ACHN (cell line): Measurements from ENCODE around the gene SCAMP2.
A peak's percentile ranks its signal among the peaks of the same experiment; 100 is the strongest.
"Not testable (repeated sequence)": the region's sequence is repeated elsewhere in the genome, so short reads cannot be mapped to it uniquely, and the experiment has no call there.

Source experiments
- DNase-seq: peaks from one replicate; pipeline ENCODE4 v3.0.0-alpha.2; 2015
- in situ Hi-C: cut with HindIII; loops from 2 replicates; pipeline ENCODE4 v1.10.0; 2017; ENCODE audit warnings: low sequenced_read_pairs, low pct_ligation_motif_present, low pct_unique_long_range_greater_than_20kb

Gene SCAMP2

DNA sequence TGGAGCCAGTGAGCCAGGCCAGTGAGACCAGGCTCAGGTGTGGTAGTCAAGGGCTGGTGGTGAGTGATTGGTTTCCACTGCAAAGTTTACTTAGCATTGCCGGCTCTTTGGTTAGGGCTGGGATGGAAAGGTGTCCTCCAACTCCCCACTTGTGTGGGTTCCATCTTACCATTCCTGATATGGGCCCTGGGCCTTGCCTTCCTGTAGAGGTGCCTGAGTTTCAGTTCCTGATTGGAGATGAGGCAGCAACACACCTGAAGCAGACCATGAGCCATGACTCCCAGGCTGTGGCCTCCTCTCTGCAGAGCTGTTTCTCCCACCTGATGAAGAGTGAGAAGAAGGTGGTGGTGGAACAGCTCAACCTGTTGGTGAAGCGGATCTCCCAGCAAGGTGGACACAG lies 19.8 kb upstream of the SCAMP2 start:
- in situ Hi-C loops: no loop called here
- no peak for DNase-seq

- in situ Hi-C loops: no loop called here
- no peak for DNase-seq
Measured at GRCh38 chr15:74892313-74892712, 19.1 kb upstream of the SCAMP2 start.

DNA sequence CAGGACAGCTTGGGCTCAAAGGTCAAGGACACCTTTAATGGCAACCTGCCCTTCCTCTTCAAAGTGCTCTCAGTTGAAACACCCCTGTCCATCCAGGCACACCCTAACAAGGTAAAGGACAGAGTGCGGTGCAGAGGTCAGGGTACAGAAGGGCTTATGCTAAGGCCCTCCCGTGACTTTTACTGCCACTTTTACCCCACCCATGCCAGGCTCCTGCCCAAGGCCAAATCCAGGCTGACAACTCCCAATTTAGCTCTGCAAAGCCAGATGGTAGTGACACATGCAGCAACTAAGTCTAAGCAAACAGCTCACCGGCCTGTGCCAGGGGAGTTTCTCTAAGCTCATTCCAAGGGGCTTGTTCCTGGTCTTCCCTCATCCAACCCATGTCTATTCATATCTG lies 18.3 kb upstream of the SCAMP2 start:
- in situ Hi-C loops: no loop called here
- DNase-seq: no peak

DNA sequence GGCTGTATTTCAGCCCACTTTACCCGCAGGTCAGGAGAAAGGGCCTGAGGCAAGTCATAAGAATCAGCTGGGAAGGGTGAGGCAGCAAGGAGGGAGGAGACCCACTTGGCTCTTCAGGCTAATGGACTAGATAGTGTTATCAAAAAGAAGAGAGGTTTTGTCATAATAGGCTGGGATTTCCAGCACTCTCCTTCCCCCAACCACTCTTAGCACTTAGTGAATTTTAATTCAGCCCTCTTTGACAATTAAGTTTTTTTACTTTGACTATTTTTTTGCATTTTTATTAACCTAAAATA lies 17.4 kb upstream of the SCAMP2 start:
- in situ Hi-C loops: no loop called here

DNA sequence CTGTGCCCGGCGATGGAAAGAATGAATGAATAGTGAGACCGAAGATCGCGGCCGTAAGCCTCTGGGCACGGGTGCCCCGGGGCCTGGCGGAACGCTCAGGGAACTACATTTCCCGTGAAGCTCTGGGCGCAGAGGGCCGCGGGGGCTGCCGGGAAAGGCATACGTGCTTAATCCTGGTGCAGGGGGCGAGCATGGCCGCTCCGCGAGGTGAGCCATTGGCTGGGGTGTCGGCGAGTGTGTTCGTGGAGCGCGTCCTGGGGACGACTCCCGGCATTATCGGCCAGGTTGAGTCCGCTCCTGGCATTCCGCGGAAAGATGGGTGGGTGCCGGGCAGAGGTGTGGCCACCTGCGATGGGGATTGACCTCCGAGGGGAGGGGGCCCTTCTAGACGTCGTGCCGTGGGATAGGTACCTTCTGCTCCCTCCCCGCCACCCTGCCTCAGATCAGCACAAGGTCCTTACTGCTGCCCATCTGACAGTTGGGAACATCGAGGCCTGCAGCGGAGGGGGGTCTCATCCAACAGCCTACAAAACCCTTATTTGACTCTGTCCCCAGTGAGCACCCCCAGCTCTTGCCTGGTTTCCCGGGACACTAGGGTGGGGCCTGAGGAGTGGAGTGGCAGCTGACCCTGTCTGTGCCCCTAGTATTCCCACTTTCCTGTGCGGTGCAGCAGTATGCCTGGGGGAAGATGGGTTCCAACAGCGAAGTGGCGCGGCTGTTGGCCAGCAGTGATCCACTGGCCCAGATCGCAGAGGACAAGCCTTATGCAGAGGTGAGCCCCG lies 16.9 kb upstream of the SCAMP2 start, which contains the start of gene MPI:
Gene MPI (plus strand): TSS at position 160 of the 782 bp plus-strand sequence. CDS start 32 bp downstream, at position 192.
- in situ Hi-C loops: no loop called here
- DNase-seq: peak; percentile 78

More for the DNA sequence above, 17.4 kb upstream of the SCAMP2 start:
- DNase-seq: no peak

GRCh38 chr15:74889390-74889882 lies 16.3 kb upstream of the SCAMP2 start:
- in situ Hi-C loops: no loop called here
- DNase-seq: no peak

- in situ Hi-C loops: no loop called here
- no peak for DNase-seq
Measured at GRCh38 chr15:74888716-74889115, 15.6 kb upstream of the SCAMP2 start.

DNA sequence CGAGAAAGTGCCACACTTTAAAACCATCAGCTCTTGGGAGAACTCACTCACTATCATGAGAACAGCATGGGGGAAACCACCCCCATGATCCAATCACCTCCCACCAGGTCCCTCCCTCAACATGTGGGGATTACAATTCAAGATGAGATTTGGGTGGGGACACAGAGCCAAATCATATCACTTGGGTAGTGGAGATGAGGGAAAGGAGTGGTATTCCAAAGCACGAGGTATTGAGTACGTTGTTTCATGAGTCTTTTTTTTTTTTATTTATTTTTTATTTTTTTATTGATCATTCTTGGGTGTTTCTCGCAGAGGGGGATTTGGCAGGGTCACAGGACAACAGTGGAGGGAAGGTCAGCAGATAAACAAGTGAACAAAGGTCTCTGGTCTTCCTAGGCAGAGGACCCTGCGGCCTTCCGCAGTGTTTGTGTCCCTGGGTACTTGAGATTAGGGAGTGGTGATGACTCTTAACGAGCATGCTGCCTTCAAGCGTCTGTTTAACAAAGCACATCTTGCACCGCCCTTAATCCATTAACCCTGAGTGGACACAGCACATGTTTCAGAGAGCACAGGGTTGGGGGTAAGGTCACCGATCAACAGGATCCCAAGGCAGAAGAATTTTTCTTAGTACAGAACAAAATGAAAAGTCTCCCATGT lies 14.5 kb upstream of the SCAMP2 start:
- in situ Hi-C loops, DNase-seq: not testable (repeated sequence)

GRCh38 chr15:74885461-74885860 lies 12.3 kb upstream of the SCAMP2 start:
- in situ Hi-C loops: no loop called here
- DNase-seq: no peak

DNA sequence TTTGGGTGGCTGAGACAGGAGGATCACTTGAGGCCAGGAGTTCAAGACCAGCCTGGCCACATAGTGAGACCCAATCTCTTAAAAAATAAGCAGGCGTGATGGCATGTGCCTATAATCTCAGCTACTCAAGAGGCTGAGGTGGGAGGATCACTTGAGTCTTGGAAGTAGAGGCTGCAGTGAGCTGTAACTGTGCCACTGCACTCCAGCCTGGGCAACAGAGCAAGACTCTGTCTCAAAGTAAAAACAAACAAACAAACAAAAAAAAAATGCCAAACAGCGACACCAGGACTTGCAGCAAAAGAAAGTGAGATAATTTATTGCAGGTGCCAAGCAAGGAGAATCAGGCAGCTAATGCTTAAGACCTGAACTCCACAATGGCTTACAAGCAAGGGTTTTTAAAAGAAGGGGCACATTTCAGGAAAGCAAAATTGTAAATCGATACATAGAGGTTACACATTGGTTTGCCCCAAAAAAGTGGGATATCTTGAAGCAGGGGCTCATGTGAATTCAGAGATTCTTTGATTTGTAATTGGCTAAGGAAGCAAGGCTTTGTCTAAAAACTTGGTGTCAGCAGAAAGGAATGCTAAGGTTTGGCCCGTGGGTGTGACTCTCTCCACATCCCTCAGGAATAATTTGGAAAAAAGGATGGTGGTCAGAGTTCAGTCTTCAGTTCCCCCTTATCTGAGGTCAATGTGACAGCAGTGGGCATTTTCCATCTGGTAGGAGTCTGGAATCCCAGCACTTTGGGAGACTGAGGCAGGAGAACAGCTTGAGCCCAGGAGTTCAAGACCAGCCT lies 11.5 kb upstream of the SCAMP2 start:
- in situ Hi-C loops: no loop called here
- DNase-seq: no peak

GRCh38 chr15:74882528-74882927 lies 9.4 kb upstream of the SCAMP2 start:
- no peak for DNase-seq
- in situ Hi-C loops: no loop called here

GRCh38 chr15:74878273-74878672 lies 5.1 kb upstream of the SCAMP2 start:
- DNase-seq: no peak
- in situ Hi-C loops: no loop called here

DNA sequence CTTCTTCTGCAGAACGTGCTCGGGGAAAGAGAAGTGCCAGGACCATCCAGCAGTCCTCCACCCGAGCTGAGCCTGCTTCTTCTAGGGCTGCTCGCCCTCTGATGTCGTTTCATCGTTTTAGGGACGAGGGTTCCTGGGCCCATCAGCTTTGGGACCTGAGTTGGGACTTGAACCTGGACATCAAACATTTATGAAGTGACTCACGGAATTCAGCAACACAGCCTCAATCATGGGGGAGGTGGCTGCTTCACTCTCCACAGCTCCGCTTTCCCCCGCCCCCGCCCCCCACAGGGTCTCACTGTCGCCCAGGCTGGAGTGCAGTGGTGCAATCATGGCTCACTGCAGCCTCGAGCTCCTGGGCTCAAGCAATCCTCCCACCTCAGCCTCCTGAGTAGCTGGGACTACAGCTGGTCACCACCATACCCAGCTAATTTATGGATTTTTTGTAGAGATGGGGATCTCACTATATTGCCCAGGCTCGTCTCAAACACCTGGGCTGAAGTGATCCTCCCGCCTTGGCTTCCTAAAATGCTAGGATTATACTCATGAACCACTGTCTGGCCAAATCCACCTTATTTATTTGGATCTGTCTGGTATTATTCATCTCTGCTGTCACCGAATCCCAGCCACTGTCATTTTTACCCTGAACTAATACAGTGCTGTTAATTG lies 725 bp upstream of the SCAMP2 start:
- DNase-seq: peak; percentile 14
- in situ Hi-C loops: no loop called here

GRCh38 chr15:74872702-74873035 lies 496 bp downstream of the SCAMP2 start:
- in situ Hi-C loops: no loop called here
- no peak for DNase-seq

DNA sequence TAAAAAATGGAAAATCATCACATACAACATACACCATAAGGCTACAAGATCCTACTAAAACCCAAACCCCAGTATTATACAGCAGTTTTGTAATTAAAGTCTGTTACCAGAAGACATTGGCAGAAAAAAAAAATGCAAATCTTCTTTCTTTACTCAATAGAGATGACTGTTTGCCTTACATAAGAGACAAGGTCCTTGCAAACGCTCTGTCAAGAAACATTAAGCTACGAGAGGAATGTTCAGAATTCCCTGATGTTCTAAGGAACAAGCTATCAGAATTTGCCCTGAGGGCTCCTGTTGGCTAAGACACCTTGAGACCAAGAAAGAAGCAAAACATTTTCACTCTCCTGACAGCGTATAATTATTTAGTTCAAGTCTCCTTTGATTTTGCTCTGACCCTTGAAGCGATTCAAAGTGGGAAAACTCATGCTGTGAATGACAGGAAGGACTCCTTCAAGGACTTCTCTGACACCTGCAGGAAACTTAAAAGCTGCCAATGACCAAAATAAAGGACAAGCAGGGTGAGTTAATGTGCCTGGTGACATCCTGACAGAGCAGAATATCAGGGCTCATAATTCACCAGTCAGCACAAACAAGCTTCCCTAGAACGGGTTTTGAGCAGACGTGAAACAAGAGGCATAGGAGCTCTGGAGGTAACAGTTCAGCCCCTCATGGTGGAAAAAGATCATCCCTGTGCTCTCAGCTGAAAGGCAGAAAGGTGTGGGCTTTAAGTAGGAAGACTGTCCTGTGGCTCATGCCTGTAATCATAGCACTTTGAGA lies 2.5 kb downstream of the SCAMP2 start:
- in situ Hi-C loops: no loop called here
- no peak for DNase-seq

DNA sequence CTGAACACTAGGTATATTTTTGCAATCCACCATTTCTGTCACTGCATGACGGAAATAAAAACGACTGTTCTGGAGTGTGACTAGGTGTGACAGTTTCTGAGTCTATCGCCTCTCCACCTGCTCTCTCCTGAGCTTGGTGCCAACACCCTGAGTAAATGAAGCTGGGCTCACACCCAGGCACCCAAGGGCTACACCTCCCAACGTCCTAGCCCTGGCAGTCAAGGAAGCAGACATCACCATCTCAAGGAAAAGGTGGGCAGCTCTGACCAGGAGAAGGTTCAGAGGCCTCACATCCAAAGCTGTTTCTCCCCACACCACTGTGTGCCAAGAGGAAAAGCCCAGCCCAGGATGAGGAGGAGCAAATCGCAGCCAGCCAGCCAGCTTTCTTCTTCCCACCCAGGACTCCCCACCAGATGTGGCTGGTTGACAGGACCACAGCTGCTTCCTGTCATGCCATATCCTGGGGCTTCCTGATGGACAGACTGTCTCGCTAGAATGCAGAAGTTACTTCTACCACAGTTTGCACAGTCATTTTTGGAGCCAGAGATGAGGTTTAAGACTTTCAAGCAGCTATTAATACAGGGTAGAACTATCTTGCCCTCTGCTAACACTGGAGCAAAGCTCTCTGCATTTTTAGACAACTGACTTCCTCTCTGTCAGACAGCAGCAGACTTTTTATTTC lies 3.3 kb downstream of the SCAMP2 start:
- in situ Hi-C loops: no loop called here
- DNase-seq: no peak

- no peak for DNase-seq
- in situ Hi-C loops: no loop called here
Measured at GRCh38 chr15:74869372-74869725, 3.8 kb downstream of the SCAMP2 start.

GRCh38 chr15:74868059-74868458 lies 5.1 kb downstream of the SCAMP2 start:
- in situ Hi-C loops: no loop called here
- DNase-seq: no peak
